ENCODE data around the gene DENND5A.
"Not testable (repeated sequence)": the region's sequence is repeated elsewhere in the genome, so short reads cannot be mapped to it uniquely, and the experiment has no call there.

DENND5A gene

DNA sequence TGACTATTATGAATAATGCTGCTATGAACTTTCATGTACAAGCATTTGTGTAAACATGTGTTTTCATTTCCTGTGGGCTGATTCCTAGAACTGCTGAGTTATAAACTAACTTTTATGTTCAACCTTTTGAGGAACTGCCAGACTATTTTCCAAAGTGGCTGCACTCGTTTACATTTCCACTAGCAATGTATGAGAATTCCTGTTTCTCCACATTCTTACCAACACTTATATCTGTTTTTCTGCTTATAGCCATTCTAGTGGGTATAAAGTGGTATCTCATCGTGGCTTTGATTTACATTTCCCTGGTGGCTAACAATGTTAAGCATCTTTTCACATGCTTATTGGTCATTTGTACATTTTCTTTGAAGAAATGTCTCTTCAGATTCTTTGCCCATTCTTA lies 138.5 kb downstream of the DENND5A start:
- DNase-seq (ENCODE audit: low spot score in 2 of 2) (no peak), ATAC-seq (no peak)
- Mint-ChIP-seq H3K36me3 (no peaks in the 10 kb centered on the region), H3K27ac (no peak overlapping the region), H3K4me3 (no peak overlapping the region), H3K9me3 (no peaks in the 10 kb centered on the region), H3K4me1 (peaks cover 11% of the 10 kb centered on the region)

DNA sequence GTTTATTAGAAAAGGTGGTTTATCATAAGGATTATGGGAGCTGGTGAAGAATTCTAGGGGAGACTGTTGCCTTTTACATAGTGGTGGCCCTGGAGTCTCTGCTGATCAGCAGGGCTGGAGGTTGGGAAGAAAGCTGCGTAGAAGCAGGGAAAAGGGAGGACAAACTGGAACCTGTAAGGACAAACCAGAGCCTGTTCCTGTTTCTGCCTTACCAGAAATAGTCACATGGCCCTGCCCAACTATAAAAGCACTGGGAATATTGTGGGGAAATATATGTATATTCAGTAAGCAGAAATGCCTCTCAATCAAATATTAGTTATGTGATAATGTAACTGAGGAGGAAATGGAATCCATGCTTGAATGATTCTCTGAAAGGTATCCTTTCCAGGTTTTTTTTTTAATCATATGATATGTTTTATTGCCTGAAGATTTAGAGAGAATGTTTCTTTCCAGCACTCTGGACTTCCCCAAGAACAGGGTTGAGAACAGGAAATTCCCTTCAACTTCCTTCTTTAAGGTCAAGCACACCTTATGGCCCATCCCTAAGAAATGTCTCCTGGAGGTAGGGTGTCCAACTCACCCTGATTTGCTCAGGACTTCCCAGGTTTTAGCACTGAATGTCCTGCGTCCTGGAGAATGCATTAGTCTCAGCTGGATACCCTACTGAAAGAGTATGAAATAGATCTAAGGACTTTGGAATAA lies 139.8 kb downstream of the DENND5A start:
- ATAC-seq = no peak
- Mint-ChIP-seq H3K4me1 (peaks cover 11% of the 10 kb centered on the region), H3K9me3 (no peaks in the 10 kb centered on the region), H3K36me3 (no peaks in the 10 kb centered on the region), H3K27ac (no peak overlapping the region), H3K4me3 (no peak overlapping the region)
- DNase-seq (ENCODE audit: low spot score in 2 of 2) = no peak

DNA sequence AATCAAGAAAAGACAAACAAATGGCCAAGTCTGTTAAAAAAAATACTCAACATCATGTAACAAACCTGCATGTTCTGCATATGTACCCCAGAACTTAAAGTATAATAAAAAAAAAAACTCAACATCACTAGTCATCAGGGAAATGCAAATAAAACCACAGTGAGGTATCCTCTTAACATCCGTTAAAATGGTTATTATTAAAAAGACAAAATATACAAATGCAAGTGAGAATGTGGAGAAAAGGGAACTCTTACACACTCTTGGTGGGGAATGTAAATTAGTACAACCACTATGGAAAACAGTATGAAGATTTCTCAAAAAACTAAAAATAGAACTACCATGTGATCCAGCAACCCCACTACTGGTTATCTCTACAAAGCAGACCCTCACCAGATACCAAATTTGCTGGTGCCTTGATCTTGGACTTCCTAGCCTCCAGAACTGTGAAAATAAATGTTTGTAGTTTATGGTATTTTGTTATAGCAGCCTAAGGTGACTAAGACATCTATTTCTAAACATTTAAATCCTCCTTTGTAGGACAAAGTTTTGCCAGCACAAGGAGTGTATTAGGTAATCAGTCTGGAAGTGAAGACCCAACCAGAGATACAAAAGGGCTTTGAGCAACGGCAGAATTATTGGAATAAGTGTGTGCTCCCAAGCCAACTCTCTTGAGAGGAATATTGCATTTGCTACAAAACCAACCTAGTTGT lies 141.4 kb downstream of the DENND5A start:
- no peak overlapping the region for H3K4me3 Mint-ChIP-seq
- H3K9me3 Mint-ChIP-seq = no peaks in the 10 kb centered on the region
- no peaks in the 10 kb centered on the region for H3K36me3 Mint-ChIP-seq
- no peak for ATAC-seq
- peaks cover 11% of the 10 kb centered on the region for H3K4me1 Mint-ChIP-seq
- DNase-seq (ENCODE audit: low spot score in 2 of 2) = no peak
- H3K27ac Mint-ChIP-seq = no peak overlapping the region

DNA sequence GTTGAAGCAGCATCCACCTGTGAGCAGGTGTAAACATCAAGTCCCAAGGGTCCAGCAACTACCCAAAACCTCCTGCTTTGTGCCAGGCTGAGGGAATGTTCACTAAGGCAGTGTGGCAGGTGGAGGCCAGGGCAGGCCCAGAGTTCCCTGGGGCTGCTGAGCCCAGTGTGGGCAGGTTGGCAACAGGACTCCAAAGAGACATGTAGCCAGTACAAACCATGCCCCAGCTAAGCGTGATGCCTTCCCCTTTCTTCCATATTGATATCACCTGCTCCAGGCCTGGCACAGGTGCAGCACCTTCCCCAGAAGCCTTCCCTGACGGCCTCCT lies 143.7 kb downstream of the DENND5A start:
- Mint-ChIP-seq H3K9me3 (no peaks in the 10 kb centered on the region), H3K4me3 (no peak overlapping the region), H3K27ac (no peak overlapping the region), H3K36me3 (no peaks in the 10 kb centered on the region), H3K4me1 (peaks cover 3% of the 10 kb centered on the region)
- DNase-seq (ENCODE audit: low spot score in 2 of 2) = no peak
- ATAC-seq = no peak

DNA sequence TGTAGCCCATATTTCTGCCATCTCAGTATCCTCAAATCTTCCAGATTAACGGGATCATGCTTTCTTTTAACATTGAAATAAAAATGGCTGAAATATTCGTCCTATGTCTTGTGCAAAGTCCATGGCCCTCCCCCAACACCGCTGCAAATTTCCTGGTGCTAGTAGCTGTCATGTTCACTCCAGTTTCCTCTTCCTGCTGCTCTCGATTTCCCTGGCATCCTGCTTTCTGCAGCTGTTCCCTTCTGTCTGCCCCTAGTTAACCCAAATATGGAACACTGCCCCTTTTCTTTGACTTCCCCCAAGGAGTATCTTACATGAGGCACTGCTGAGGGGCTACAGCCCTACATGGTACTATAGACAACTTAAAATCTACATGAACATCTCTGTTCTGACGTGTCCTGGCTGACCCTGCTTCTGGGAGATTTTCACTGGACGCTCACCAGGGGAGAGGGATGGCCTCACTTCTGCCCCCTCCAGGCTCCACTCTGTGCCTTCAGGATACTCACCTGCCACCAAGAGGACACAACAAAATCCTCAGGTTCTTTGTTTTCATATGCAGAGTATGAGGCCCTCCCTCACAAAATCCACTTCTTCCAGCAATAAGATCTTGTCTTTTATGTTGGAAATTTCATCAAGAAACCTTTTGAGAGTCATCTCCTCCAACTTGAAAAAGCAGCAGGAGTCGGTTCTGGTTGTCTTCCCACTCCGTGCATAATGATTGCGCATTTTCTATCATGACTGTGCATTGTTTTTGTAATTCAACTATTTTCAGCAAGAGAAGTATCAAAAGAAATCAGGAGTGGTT lies 144.3 kb downstream of the DENND5A start:
- no peaks in the 10 kb centered on the region for H3K36me3 Mint-ChIP-seq
- no peak for ATAC-seq
- no peak overlapping the region for H3K27ac Mint-ChIP-seq
- DNase-seq (ENCODE audit: low spot score in 2 of 2) = no peak
- H3K4me3 Mint-ChIP-seq = no peak overlapping the region
- H3K9me3 Mint-ChIP-seq = no peaks in the 10 kb centered on the region
- no peaks in the 10 kb centered on the region for H3K4me1 Mint-ChIP-seq

- Mint-ChIP-seq H3K4me1 (no peaks in the 10 kb centered on the region), H3K4me3 (no peak overlapping the region), H3K9me3 (no peaks in the 10 kb centered on the region), H3K36me3 (no peaks in the 10 kb centered on the region), H3K27ac (no peak overlapping the region)
- DNase-seq (ENCODE audit: low spot score in 2 of 2) (no peak), ATAC-seq (no peak)
These were observed 146.9 kb downstream of the DENND5A start for GRCh38 chr11:9118277-9118676.

DNA sequence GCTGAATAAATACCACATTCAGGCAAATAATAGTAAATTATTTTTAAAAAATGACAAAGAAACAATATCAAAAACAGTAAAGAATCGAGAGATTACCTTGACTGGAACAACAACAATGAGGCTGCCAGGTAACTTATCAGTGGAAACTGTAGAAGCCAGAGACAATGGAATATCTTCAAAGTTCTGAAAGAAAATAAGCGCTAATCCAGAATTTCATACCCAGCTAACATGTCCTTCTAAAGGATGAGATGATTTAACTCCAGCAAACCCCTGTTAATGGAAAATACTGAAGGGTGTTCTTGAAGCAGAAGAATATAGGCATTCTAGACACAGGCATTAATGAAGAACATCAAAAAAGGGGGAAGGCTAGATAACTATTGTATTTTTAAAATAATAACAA lies 153.1 kb downstream of the DENND5A start:
- DNase-seq (ENCODE audit: low spot score in 2 of 2) = no peak
- no peak overlapping the region for H3K4me3 Mint-ChIP-seq

DNA sequence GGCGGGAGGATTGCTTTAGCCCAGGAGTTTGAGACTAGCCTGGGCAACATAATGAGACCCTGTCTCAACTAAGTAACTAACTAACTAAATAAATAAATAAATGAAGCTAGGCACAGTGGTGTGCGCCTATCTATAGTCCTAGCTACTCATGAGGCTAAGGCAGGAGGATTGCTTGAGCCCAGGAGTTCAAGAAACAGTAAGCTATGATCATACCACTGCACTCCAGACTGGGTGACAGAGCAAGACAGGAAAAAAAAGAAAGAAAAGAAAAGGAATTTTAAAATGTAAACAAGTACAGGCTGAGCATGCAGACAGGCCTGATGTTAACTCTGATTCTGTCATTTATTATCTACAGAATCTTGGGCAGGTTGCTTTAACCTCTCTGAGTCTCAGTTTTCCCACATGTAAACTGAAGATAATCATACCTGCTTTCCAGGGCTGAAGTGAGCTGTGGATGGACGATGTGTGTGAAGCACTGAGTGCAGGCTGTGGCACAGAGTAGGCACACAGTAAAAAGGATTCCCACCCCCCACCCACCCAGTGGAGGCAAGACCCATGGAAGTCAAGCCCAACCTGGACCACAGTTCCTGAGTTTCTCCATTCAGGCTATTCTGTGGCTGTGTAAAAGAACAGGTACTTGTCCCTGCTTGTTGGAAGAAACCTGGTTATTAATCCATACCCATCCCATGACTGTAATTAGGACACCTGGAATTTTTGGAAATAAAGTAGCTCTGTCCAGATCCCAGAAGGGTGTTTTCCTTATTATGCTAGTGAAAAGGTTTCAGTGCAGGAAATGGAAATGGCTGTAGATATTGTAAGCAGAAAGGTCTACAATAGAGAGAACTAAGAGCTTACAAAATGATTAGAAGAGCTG lies 155.1 kb downstream of the DENND5A start:
- H3K4me1 Mint-ChIP-seq = no peaks in the 10 kb centered on the region
- no peak overlapping the region for H3K27ac Mint-ChIP-seq
- DNase-seq (ENCODE audit: low spot score in 2 of 2) (no peak), ATAC-seq (no peak)
- no peak overlapping the region for H3K4me3 Mint-ChIP-seq
- no peaks in the 10 kb centered on the region for H3K36me3 Mint-ChIP-seq
- peaks cover 8% of the 10 kb centered on the region for H3K9me3 Mint-ChIP-seq

More for the DNA sequence above, 153.1 kb downstream of the DENND5A start:
- Mint-ChIP-seq H3K36me3 (no peaks in the 10 kb centered on the region), H3K9me3 (peaks cover 8% of the 10 kb centered on the region), H3K4me1 (no peaks in the 10 kb centered on the region), H3K27ac (no peak overlapping the region)
- ATAC-seq = no peak

DNA sequence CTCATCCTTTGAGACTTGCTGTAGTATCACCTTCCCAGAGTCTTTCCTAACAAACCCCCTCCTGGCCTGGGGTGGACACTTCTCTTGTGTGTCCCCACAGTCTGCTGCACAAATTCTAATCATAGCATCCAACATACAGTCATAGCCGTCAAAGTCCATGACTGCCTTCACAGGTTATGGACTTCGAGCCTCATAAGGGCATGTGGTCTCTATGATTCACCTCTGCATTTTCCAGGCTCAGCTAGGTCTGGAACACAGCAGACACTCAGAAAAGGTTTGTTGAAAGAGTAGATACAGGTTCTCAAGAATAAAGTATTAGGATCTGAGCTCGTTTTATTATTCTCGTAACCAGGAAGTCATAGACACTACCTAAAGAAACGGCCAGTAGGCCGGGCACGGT lies 160.6 kb downstream of the DENND5A start:
- DNase-seq (ENCODE audit: low spot score in 2 of 2) (no peak), ATAC-seq (no peak)
- no peaks in the 10 kb centered on the region for H3K9me3 Mint-ChIP-seq
- no peaks in the 10 kb centered on the region for H3K4me1 Mint-ChIP-seq
- H3K36me3 Mint-ChIP-seq = no peaks in the 10 kb centered on the region
- H3K4me3 Mint-ChIP-seq = no peak overlapping the region
- no peak overlapping the region for H3K27ac Mint-ChIP-seq

DNA sequence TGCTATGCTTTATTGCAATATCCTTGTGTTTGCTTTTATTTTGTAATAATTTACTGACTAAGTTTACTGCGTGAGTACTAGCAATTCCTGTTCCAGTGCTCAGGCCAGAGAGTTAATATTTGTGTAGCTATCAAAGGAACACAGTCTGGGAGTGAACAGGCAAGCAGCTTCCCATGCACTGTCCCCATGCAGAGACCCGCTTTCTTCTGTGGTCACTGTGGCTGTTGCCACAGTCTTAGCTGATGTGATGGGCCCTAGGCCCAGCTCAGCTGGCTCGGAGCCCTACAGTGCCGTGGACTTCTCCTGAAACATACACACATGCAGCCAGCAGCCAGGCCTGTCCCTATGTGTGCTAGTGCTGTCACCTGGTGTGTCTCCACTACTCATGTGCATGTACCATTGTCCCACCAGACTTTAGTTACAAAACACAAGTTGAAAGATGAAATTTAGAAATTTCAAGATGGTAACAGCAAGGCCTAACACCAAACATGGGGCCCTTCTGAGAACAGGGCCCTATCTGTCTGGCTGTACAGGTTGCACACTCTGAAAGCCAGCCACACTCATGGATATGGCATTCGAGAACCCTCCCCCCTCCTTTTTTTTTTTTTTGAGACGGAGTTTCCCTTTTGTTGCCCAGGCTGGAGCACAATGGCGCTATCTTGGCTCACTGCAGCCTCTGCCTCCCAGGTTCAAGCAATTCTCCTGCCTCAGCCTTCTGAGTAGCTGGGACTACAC lies 161.4 kb downstream of the DENND5A start:
- Mint-ChIP-seq H3K9me3 (no peaks in the 10 kb centered on the region), H3K27ac (no peak overlapping the region), H3K4me1 (no peaks in the 10 kb centered on the region), H3K4me3 (no peak overlapping the region), H3K36me3 (no peaks in the 10 kb centered on the region)
- DNase-seq (ENCODE audit: low spot score in 2 of 2) (no peak), ATAC-seq (no peak)

- no peaks in the 10 kb centered on the region for H3K4me1 Mint-ChIP-seq
- no peak overlapping the region for H3K4me3 Mint-ChIP-seq
- no peak for DNase-seq (ENCODE audit: low spot score in 2 of 2)
These were observed 165.5 kb downstream of the DENND5A start for GRCh38 chr11:9099617-9100016.

GRCh38 chr11:9098455-9098854 lies 166.7 kb downstream of the DENND5A start:
- DNase-seq (ENCODE audit: low spot score in 2 of 2); ATAC-seq; H3K9me3 Mint-ChIP-seq; H3K27ac Mint-ChIP-seq; H3K4me1 Mint-ChIP-seq; H3K36me3 Mint-ChIP-seq; H3K4me3 Mint-ChIP-seq: not testable (repeated sequence)

More at GRCh38 chr11:9099617-9100016, 165.5 kb downstream of the DENND5A start:
- Mint-ChIP-seq H3K9me3 (no peaks in the 10 kb centered on the region), H3K27ac (no peak overlapping the region), H3K36me3 (no peaks in the 10 kb centered on the region)
- no peak for ATAC-seq

DNA sequence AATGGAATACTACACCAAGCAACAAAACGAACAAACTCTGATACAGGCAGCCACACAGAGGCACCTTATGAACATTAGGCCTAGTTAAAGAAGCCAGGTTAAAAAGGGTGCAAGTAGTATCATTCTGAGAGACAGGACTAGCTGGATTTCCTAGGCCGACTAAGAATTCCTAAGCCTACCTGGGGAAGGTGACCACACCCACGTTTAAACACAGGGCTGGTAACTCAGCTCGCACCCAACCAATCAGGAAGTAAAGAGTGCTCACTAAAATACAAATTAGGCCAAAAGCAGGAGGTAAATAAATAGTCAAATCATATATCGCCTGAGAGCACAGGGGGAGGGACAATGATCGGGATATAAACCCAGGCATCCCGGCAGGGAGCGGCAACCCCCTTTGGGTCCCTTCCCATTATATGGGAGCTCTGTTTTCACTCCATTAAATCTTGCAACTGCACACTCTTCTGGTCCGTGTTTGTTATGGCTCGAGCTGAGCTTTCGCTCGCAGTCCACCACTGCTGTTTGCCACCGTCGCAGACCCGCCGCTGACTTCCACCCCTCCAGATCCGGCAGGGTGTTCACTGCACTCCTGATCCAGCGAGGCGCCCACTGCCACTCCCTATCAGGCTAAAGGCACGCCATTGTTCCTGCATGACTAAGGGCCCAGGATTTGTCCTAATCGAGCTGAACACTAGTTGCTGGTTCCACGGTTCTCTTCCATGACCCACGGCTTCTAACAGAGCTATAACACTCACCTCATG lies 167.8 kb downstream of the DENND5A start:
- H3K36me3 Mint-ChIP-seq; H3K9me3 Mint-ChIP-seq; H3K27ac Mint-ChIP-seq; ATAC-seq; H3K4me3 Mint-ChIP-seq; DNase-seq (ENCODE audit: low spot score in 2 of 2); H3K4me1 Mint-ChIP-seq: not testable (repeated sequence)

DNA sequence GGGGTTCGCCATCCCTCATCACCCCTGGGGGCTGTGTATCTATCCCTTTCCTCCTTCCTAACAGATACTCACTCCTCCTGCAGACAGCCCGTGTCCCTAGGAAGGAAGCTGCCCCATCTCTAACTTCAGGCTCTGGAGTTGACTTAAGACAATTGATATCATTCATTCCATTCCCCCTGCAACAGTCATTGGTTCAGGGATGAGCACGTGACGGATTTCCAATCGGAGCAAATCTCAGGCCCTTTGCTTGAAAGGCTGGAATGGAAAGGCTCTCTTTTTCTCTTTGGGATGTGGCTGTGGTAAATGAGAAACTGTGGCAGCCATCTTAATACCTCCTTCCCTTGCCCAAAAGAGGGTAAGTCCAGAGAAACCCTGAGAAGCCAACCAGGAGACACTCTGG lies 168.7 kb downstream of the DENND5A start:
- no peak overlapping the region for H3K4me3 Mint-ChIP-seq
- no peaks in the 10 kb centered on the region for H3K36me3 Mint-ChIP-seq
- no peak overlapping the region for H3K27ac Mint-ChIP-seq
- no peaks in the 10 kb centered on the region for H3K9me3 Mint-ChIP-seq
- ATAC-seq (no peak), DNase-seq (ENCODE audit: low spot score in 2 of 2) (no peak)
- peaks cover 8% of the 10 kb centered on the region for H3K4me1 Mint-ChIP-seq

Measured in stimulated activated effector memory CD8-positive, alpha-beta T cell treated with anti-CD3 and anti-CD28 coated beads, Interleukin-12 subunit alpha, Interleukin-12 subunit beta, amount 100 ng/mL, for 72 hours (primary cell).